Activated CD8-positive, alpha-beta T cell treated with anti-CD3 and anti-CD28 coated beads for 36 hours (primary cell): ENCODE data around the gene ABCA13. TPM values are rescaled to one million over a fixed set of nuclear protein-coding genes. Genes with fewer than 3 reads are reported as not detected.

Experiments used
- ATAC-seq: fragments of 200-7000 bp; cut with Tn5 transposase; one replicate; pipeline ENCODE4 v1.10.0; 2021; ENCODE audit warnings: mild to moderate bottlenecking, moderate library complexity
- CTCF ChIA-PET: fragments of 350-600 bp; sonication (Branson Sonifier 250); formaldehyde crosslinking; loops from one replicate; lab custom pipeline; 2021; ENCODE audit warnings: antibody characterized with exemption; lab: Charles Lee
- POLR2A ChIA-PET: fragments of 350-600 bp; sonication (Branson Sonifier 250); formaldehyde crosslinking; loops from one replicate; lab custom pipeline; 2021; ENCODE audit warnings: antibody characterized with exemption; lab: Charles Lee
- DNase-seq: peaks from one replicate; pipeline ENCODE4 v3.0.0-alpha.2; 2020
- H3K27ac Mint-ChIP-seq: one replicate; pipeline ENCODE4 v1.8.0; 2021; ENCODE audit warnings: mild to moderate bottlenecking, mixed read lengths
- H3K27me3 Mint-ChIP-seq: one replicate; pipeline ENCODE4 v1.8.0; 2021; ENCODE audit warnings: mixed read lengths
- H3K36me3 Mint-ChIP-seq: one replicate; pipeline ENCODE4 v1.8.0; 2021; ENCODE audit warnings: low read depth, mixed read lengths
- H3K4me1 Mint-ChIP-seq: one replicate; pipeline ENCODE4 v1.8.0; 2021; ENCODE audit warnings: low read depth, mixed read lengths
- H3K4me3 Mint-ChIP-seq: one replicate; pipeline ENCODE4 v1.8.0; 2021; ENCODE audit warnings: mild to moderate bottlenecking, moderate library complexity, mixed read lengths
- H3K9me3 Mint-ChIP-seq: one replicate; pipeline ENCODE4 v1.8.0; 2021; ENCODE audit warnings: mixed read lengths
- CTCF ChIP-seq: fragments of 200-600 bp; IDR thresholded peaks from one replicate; pipeline ENCODE4 v1.8.0; 2022; ENCODE audit warnings: antibody characterized with exemption, mild to moderate bottlenecking
- intact Hi-C: fragments of 100-400 bp; cut with micrococcal nuclease; formaldehyde crosslinking; loops from one replicate; pipeline ENCODE4 v1.10.0; 2022
- total RNA-seq, 2 experiments: library from RNA; stranded (reverse); gene quantifications; one replicate each; pipeline ENCODE4 v1.2.3, GENCODE V29; 2021

Gene ABCA13
- total RNA-seq, 2 experiments from 2014 or later: not detected

- ChIA-PET CTCF (no interaction called here), POLR2A (no interaction called here)
- peaks cover 4% of the 10 kb centered on the region for H3K9me3 Mint-ChIP-seq
- no peaks in the 10 kb centered on the region for H3K36me3 Mint-ChIP-seq
- no peak for DNase-seq
- peaks cover 9% of the 10 kb centered on the region for H3K27me3 Mint-ChIP-seq
- no peak for ATAC-seq
- TF ChIP-seq CTCF: no peak
- no peak overlapping the region for H3K27ac Mint-ChIP-seq
- no peaks in the 10 kb centered on the region for H3K4me1 Mint-ChIP-seq
- no peak overlapping the region for H3K4me3 Mint-ChIP-seq
- intact Hi-C loops: no loop called here
These were observed 194.8 kb downstream of the ABCA13 start for GRCh38 chr7:48366096-48366495.

- no peaks in the 10 kb centered on the region for H3K4me1 Mint-ChIP-seq
- no peaks in the 10 kb centered on the region for H3K36me3 Mint-ChIP-seq
- H3K27ac Mint-ChIP-seq: no peak overlapping the region
- TF ChIP-seq CTCF: no peak
- H3K9me3 Mint-ChIP-seq: no peaks in the 10 kb centered on the region
- intact Hi-C loops: no loop called here
- ATAC-seq (no peak), DNase-seq (no peak)
- H3K27me3 Mint-ChIP-seq: no peaks in the 10 kb centered on the region
- ChIA-PET POLR2A (no interaction called here), CTCF (no interaction called here)
- H3K4me3 Mint-ChIP-seq: no peak overlapping the region
These were observed 205.0 kb downstream of the ABCA13 start for GRCh38 chr7:48376263-48376662.

GRCh38 chr7:48380921-48381320 lies 209.7 kb downstream of the ABCA13 start:
- CTCF ChIA-PET: no interaction called here
- H3K9me3 Mint-ChIP-seq: no peaks in the 10 kb centered on the region

DNA sequence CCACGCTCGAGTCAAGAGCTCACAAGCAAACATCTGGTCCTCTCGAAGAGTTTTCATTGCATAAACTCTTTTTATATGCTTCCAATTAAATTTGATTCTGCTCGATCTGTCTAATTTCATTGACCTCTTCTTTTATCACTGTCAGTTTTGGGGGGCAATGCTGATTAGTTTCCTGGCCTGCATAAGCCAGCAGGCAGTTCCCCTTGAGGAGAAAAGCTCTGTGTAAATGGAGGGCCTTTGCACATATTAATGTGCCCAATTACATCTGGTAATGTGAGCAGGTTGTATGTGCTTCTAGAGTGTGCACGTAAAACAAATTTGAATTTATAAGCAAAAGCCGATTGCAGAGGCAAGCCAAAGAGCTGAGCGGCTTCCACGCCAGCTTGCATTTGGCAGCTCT lies 210.3 kb downstream of the ABCA13 start:
- ATAC-seq: no peak
- POLR2A ChIA-PET: no interaction called here
- TF ChIP-seq CTCF: no peak
- Mint-ChIP-seq H3K36me3 (no peaks in the 10 kb centered on the region), H3K27me3 (no peaks in the 10 kb centered on the region), H3K9me3 (no peaks in the 10 kb centered on the region), H3K4me3 (no peak overlapping the region), H3K27ac (no peak overlapping the region), H3K4me1 (no peaks in the 10 kb centered on the region)
- no peak for DNase-seq
- CTCF ChIA-PET: no interaction called here
- intact Hi-C loops: no loop called here

More at GRCh38 chr7:48380921-48381320, 209.7 kb downstream of the ABCA13 start:
- no peak overlapping the region for H3K4me3 Mint-ChIP-seq
- no peak for TF ChIP-seq CTCF
- no peaks in the 10 kb centered on the region for H3K27me3 Mint-ChIP-seq
- POLR2A ChIA-PET: no interaction called here
- no peak overlapping the region for H3K27ac Mint-ChIP-seq
- DNase-seq (no peak), ATAC-seq (no peak)
- intact Hi-C loops: no loop called here
- no peaks in the 10 kb centered on the region for H3K4me1 Mint-ChIP-seq
- no peaks in the 10 kb centered on the region for H3K36me3 Mint-ChIP-seq

DNA sequence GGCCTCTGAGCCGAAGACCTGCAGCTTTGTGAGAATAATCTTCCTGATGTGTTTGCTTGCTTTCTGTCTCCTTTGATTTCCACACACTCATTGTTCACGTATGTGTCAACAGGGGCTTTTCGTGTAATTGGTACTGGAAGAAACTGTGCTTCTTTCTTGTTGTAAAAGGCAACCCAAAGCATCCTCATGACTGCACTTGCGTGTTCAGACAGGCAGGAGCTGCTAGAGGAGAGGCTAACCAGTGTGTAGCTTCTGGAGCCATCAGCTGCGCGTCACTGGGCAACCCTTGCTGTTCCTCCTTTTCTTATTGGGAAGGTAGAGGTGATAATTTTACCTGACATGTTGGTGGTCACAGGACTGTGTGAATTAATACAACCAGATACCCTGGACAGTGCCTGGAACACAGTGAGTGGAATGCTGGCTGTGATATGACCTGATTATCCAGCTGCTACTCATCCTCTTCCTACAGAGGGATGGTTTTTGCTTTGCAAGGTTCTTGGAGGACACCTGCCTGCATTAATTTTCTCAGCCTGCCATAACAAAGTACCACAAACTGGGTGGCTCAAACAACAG lies 213.0 kb downstream of the ABCA13 start:
- ATAC-seq (no peak), DNase-seq (no peak)
- no peak overlapping the region for H3K27ac Mint-ChIP-seq
- CTCF ChIA-PET: no interaction called here
- no peak overlapping the region for H3K4me3 Mint-ChIP-seq
- H3K4me1 Mint-ChIP-seq: no peaks in the 10 kb centered on the region
- no peaks in the 10 kb centered on the region for H3K36me3 Mint-ChIP-seq
- POLR2A ChIA-PET: no interaction called here
- H3K9me3 Mint-ChIP-seq: no peaks in the 10 kb centered on the region
- intact Hi-C loops: no loop called here
- TF ChIP-seq CTCF: no peak
- H3K27me3 Mint-ChIP-seq: no peaks in the 10 kb centered on the region
